Lower leg skin (tissue), 4 donors: ENCODE data around the gene TGFBR3. TPM values are rescaled to one million over a fixed set of nuclear protein-coding genes. Genes with fewer than 3 reads are reported as not detected.

Experiments used
- DNase-seq, 2 donors: peaks; one replicate each; pipeline ENCODE4 v3.0.0-alpha.2; 2019; ENCODE audit warnings: low spot score in 2 of 2
- H3K4me3 ChIP-seq: fragments of 200-600 bp; sonication (generic); 2 replicates; pipeline ENCODE4 v1.5.1; 2017; ENCODE audit warnings: mild to moderate bottlenecking, low read depth; ENCODE audit not compliant: poor library complexity, severe bottlenecking
- POLR2A ChIP-seq, 2 donors: fragments of 450-650 bp; IDR thresholded peaks; one replicate each; pipeline ENCODE4 v1.6.1; 2016 to 2017; ENCODE audit warnings: antibody characterized with exemption in 2 of 2, mild to moderate bottlenecking in 1 of 2, moderate library complexity in 1 of 2
- WGBS, 2 donors: methylation state at CpG; one replicate each; pipeline ENCODE4 v1.1.5; 2018; 5-methylcytosine and 5-hydroxymethylcytosine counted together
- intact Hi-C: fragments of 100-400 bp; cut with DNase I; formaldehyde crosslinking; loops from one replicate; pipeline ENCODE4 v1.15.0; 2023; ENCODE audit warnings: low total_unique reads
- total RNA-seq, 4 donors: library from RNA; depleted of rRNA; stranded (reverse); fragments of >200 nt; gene quantifications; one replicate each; pipeline ENCODE4 v1.1.0, GENCODE V29; 2016
- TF ChIP-seq, protein P1 (sequence below), 3 donors: fragments of 450-650 bp; IDR thresholded peaks; one replicate each; pipeline ENCODE4 v1.5.1; 2016; ENCODE audit warnings: antibody characterized with exemption in 3 of 3, mild to moderate bottlenecking in 3 of 3, moderate library complexity in 2 of 3

TGFBR3 gene
- total RNA-seq, 4 donors from 2014 or later, result 79.4 to 134 (median 116) TPM

DNA sequence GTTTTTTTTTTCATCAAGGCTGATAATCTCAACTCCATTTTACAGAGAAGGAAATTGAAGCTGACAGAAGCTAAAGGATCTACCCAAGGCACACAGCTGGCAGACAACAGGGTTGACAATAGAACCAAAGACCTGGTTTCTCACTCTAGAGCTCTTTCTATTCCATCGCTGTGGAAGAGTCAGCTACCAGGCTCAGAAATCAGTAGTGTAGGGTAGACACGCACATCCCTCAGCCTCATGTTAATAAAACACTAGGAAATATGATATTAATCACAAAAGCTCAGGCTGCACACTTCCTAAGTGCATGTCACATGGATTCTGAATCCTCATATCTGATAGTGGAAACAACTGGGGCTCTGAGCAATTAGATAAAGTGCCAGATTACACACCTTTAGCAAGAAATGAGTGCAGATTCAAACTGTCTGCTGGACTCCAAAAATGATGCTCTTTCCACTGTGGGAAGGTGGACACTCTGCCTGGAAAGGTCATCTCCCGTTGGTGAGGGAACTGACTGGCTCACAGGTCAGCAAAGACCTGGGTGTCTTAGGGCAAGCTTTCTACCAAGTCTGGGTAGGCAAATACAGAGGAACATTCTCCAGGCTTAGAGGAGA, 139.1 kb downstream of the TGFBR3 start:
- no peak overlapping the region for H3K4me3 ChIP-seq
- WGBS, 2 donors, result 93 to 95% methylated on average over 3 of the region's 3 CpGs
- TF ChIP-seq POLR2A (IDR thresholded peaks at IDR 0.05), result no peak
- TF ChIP-seq, protein P1, sequence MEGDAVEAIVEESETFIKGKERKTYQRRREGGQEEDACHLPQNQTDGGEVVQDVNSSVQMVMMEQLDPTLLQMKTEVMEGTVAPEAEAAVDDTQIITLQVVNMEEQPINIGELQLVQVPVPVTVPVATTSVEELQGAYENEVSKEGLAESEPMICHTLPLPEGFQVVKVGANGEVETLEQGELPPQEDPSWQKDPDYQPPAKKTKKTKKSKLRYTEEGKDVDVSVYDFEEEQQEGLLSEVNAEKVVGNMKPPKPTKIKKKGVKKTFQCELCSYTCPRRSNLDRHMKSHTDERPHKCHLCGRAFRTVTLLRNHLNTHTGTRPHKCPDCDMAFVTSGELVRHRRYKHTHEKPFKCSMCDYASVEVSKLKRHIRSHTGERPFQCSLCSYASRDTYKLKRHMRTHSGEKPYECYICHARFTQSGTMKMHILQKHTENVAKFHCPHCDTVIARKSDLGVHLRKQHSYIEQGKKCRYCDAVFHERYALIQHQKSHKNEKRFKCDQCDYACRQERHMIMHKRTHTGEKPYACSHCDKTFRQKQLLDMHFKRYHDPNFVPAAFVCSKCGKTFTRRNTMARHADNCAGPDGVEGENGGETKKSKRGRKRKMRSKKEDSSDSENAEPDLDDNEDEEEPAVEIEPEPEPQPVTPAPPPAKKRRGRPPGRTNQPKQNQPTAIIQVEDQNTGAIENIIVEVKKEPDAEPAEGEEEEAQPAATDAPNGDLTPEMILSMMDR (IDR thresholded peaks at IDR 0.05), result no peak
- no peak for DNase-seq
- intact Hi-C loops, result no loop called here

DNA sequence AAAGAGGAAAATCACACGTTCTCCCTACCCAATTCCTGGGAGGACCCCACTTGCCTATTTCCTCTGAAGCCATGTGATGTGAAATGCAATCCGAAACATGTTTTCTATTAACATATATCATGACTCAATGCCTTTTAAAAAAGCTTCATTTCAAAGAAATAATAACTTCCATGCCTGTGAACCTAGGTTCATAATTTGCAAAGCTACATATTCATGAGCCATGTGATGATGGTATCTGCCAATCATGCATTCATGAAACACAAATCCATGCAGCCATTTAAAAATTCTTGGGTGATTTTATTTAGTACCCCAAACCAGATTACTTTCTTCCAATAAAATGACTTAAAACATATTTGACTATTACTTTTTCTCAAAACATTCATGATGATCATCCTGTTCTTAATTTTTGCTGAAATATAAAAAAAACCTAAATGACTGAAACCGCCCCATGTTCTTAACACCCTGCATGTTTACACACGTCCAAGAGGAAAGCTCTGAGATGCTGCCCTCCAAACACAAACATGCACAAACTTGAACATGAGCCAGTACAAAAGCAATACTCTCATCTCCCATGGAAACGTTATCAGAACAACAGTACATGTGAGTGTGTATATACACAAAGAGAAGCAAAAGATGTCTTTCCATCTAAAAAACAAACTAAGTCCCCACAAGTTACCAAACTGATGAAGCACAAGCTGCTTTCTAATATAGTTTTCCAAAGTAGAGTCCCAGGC, 140.1 kb downstream of the TGFBR3 start:
- no peak for DNase-seq
- TF ChIP-seq, protein P1 (IDR thresholded peaks at IDR 0.05), result no peak
- no peak for TF ChIP-seq POLR2A (IDR thresholded peaks at IDR 0.05)
- intact Hi-C loops, result no loop called here
- 33 to 38% methylated on average over 5 of the region's 5 CpGs for WGBS, 2 donors
- no peak overlapping the region for H3K4me3 ChIP-seq

GRCh38 chr1:91744953-91745639, 140.9 kb downstream of the TGFBR3 start:
- H3K4me3 ChIP-seq, result no peak overlapping the region
- DNase-seq, result no peak
- intact Hi-C loops, result no loop called here
- TF ChIP-seq, protein P1 (IDR thresholded peaks at IDR 0.05), result no peak
- TF ChIP-seq POLR2A (IDR thresholded peaks at IDR 0.05), result no peak
- WGBS, 2 donors, result 26 to 27% methylated on average over 6 of the region's 6 CpGs

GRCh38 chr1:91742848-91743292, 143.1 kb downstream of the TGFBR3 start:
- intact Hi-C loops, result no loop called here
- WGBS, 2 donors, result 21 to 29% methylated on average over 4 of the region's 4 CpGs
- DNase-seq, result no peak
- H3K4me3 ChIP-seq, result no peak overlapping the region
- TF ChIP-seq, protein P1 (IDR thresholded peaks at IDR 0.05), result no peak
- TF ChIP-seq POLR2A (IDR thresholded peaks at IDR 0.05), result no peak

GRCh38 chr1:91741906-91742305, 144.0 kb downstream of the TGFBR3 start:
- intact Hi-C loops, result no loop called here
- no peak for DNase-seq
- TF ChIP-seq, protein P1 (IDR thresholded peaks at IDR 0.05), result no peak
- no peak for TF ChIP-seq POLR2A (IDR thresholded peaks at IDR 0.05)
- 90 to 91% methylated on average over 6 of the region's 6 CpGs for WGBS, 2 donors
- no peak overlapping the region for H3K4me3 ChIP-seq
